Esophagus squamous epithelium (tissue), 5 donors: ENCODE data around the gene IQCE. TPM values are rescaled to one million over a fixed set of nuclear protein-coding genes. Genes with fewer than 3 reads are reported as not detected.

Source experiments
- DNase-seq: peaks from one replicate; lab custom pipeline; 2025; lab: John Stamatoyannopoulos, UW
- H3K27ac ChIP-seq, 4 donors: fragments of 200-600 bp; sonication (generic); one replicate each; pipeline ENCODE4 v1.5.1; 2016 to 2019; ENCODE audit warnings: mild to moderate bottlenecking in 1 of 4
- H3K27me3 ChIP-seq, 4 donors: fragments of 200-600 bp; sonication (generic); 1 replicate in 3 of 4; 2 replicates in 1 of 4; pipeline versions ENCODE4 v1.5.1 to v1.6.0; 2017 to 2021; ENCODE audit warnings: antibody characterized with exemption in 1 of 4
- H3K36me3 ChIP-seq, 3 donors: fragments of 200-600 bp; sonication (generic); one replicate each; pipeline ENCODE4 v1.5.1; 2016 to 2019
- H3K4me1 ChIP-seq, 3 donors: fragments of 200-600 bp; sonication (generic); one replicate each; pipeline ENCODE4 v1.5.1; 2017 to 2019
- H3K4me3 ChIP-seq, 4 donors: fragments of 200-600 bp; sonication (generic); 1 replicate in 3 of 4; 2 replicates in 1 of 4; pipeline ENCODE4 v1.5.1; 2016 to 2019; ENCODE audit warnings: mild to moderate bottlenecking in 2 of 4, moderate library complexity in 1 of 4
- H3K9me3 ChIP-seq, 3 donors: fragments of 200-600 bp; sonication (generic); one replicate each; pipeline ENCODE4 v1.5.1; 2016 to 2019
- CTCF ChIP-seq, 6 experiments: fragments of 450-650 bp in 4 of 6; fragments of 200-600 bp in 2 of 6; sonication (generic) in 2 of 6; IDR thresholded peaks; one replicate each; pipeline ENCODE4 v1.5.1; 2016 to 2019; ENCODE audit warnings: antibody characterized with exemption in 6 of 6, mild to moderate bottlenecking in 4 of 6, moderate library complexity in 4 of 6
- POLR2A ChIP-seq, 4 donors: fragments of 450-650 bp; IDR thresholded peaks; one replicate each; pipeline ENCODE4 v1.6.1; 2017; ENCODE audit warnings: antibody characterized with exemption in 4 of 4, mild to moderate bottlenecking in 4 of 4, moderate library complexity in 3 of 4
- WGBS, 2 donors: methylation state at CpG; one replicate each; pipeline ENCODE4 v1.1.5; 2018; 5-methylcytosine and 5-hydroxymethylcytosine counted together
- intact Hi-C: fragments of 100-400 bp; cut with DNase I; formaldehyde crosslinking; loops from one replicate; pipeline ENCODE4 v1.15.0; 2022
- total RNA-seq, 4 donors: library from RNA; depleted of rRNA; stranded (reverse); fragments of >200 nt; gene quantifications; one replicate each; pipeline ENCODE4 v1.1.0, GENCODE V29; 2016
- donor health status: DM: yes; HTN: yes; CAD: no.

Gene IQCE
- total RNA-seq, 4 donors from 2014 or later: 4.5 to 10.6 (median 6.3) TPM

- Histone ChIP-seq H3K4me3 (no peak overlapping the region), H3K4me1 (peaks cover 11 to 33% (median 22%) of the 10 kb centered on the region in 3 donors), H3K9me3 (no peaks in the 10 kb centered on the region), H3K36me3 (peaks cover 0 to 38% (median 17%) of the 10 kb centered on the region in 3 donors), H3K27me3 (no peaks in the 10 kb centered on the region), H3K27ac (no peak overlapping the region)
- intact Hi-C loops: no loop called here
- DNase-seq: no peak
- WGBS, 2 donors: 60 to 91% methylated on average over 1 to 15 of the region's 73 CpGs
- no peak for TF ChIP-seq CTCF (IDR thresholded peaks at IDR 0.05)
- no peak for TF ChIP-seq POLR2A (IDR thresholded peaks at IDR 0.05)
These were observed 88.1 kb downstream of the IQCE start for GRCh38 chr7:2646680-2647571.

DNA sequence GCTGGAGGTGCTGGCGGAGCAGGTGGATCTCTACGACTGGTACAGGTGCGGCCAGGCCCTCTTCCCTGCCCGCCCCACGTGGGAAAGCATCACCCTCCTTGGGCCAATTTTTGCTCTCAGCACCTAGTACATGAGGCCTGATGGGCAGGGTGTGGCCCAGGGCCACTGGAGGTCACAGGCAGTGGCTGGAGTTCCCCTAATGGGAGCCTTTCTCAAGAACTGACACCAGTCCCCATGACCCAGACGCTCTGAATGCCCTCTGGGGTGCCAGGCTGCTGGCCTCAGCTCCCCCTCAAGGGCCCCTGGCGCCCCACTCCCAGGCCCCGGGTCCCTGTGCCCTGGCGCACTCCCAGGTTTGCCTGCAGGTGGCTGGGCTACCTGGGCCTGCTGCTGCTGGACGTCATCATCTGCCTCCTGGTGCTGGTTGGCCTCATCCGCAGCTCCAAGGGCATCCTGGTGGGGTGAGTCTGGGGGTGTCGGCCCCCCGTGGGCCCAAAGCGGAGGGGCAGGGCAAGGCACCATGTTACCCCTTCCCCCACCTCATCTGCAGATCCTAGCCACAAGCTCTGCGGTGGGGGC is 88.9 kb downstream of the IQCE start:
- H3K27me3 ChIP-seq: no peaks in the 10 kb centered on the region
- DNase-seq: no peak
- H3K4me1 ChIP-seq: peaks cover 10 to 27% (median 18%) of the 10 kb centered on the region in 3 donors
- TF ChIP-seq CTCF (IDR thresholded peaks at IDR 0.05): no peak
- TF ChIP-seq POLR2A (IDR thresholded peaks at IDR 0.05): no peak
- no peak overlapping the region for H3K27ac ChIP-seq
- no peaks in the 10 kb centered on the region for H3K9me3 ChIP-seq
- 72% methylated on average over 3 of the region's 15 CpGs; no CpG with 5 or more reads in 1 of the 2 donors for WGBS, 2 donors
- intact Hi-C loops: no loop called here
- H3K4me3 ChIP-seq: no peak overlapping the region
- H3K36me3 ChIP-seq: peaks cover 0 to 44% (median 17%) of the 10 kb centered on the region in 3 donors

DNA sequence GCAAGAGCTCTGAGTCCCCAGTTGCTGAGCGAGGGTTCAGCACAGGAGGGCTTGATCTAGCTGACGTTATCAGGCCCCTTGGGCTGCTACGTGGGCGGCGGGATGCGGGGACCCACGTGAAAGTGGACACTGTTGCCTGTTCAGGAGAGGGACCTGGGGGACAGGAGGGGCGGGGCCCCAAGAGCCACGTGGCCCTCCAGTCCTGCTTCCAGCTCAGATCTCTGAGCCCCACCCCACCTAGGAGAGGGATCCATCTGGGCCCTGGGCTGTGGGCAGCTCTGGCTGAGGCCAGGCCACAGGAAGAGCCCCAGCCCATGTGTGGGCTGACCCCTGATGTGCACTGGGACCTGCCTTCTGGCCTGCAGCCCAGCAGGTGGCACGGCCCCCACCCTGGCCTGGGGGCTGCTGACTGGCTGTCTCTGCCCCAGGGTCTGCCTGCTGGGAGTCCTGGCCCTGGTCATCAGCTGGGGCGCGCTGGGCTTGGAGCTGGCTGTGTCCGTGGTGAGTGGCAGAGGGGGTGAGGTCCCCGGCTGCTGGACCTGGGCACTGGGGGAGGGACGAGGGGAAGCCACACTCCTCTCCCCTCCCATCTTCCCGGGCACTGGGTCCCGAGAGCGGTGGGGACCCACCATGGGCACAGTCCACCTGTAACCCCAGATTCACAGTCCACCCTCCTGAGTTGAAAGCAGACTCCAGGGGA is 90.5 kb downstream of the IQCE start:
- Histone ChIP-seq H3K9me3 (no peaks in the 10 kb centered on the region), H3K27me3 (no peaks in the 10 kb centered on the region), H3K27ac (no peak overlapping the region), H3K4me3 (no peak overlapping the region), H3K36me3 (peaks cover 0 to 44% (median 17%) of the 10 kb centered on the region in 3 donors), H3K4me1 (peaks cover 7 to 16% (median 8%) of the 10 kb centered on the region in 3 donors)
- TF ChIP-seq POLR2A (IDR thresholded peaks at IDR 0.05): no peak
- no peak for TF ChIP-seq CTCF (IDR thresholded peaks at IDR 0.05)
- no peak for DNase-seq
- 72 to 92% methylated on average over 7 to 9 of the region's 18 CpGs for WGBS, 2 donors
- intact Hi-C loops: no loop called here

GRCh38 chr7:2649991-2650390 is 91.2 kb downstream of the IQCE start:
- TF ChIP-seq CTCF (IDR thresholded peaks at IDR 0.05): no peak
- no peak for TF ChIP-seq POLR2A (IDR thresholded peaks at IDR 0.05)
- intact Hi-C loops: no loop called here
- Histone ChIP-seq H3K36me3 (peaks cover 0 to 44% (median 17%) of the 10 kb centered on the region in 3 donors), H3K27ac (no peak overlapping the region), H3K27me3 (no peaks in the 10 kb centered on the region), H3K4me1 (peaks cover under 1 to 9% (median 1%) of the 10 kb centered on the region in 3 donors), H3K9me3 (no peaks in the 10 kb centered on the region), H3K4me3 (no peak overlapping the region)
- 65 to 95% methylated on average over 2 to 7 of the region's 11 CpGs for WGBS, 2 donors
- no peak for DNase-seq
